GM18867 (cell line): ENCODE results near the gene NCEH1.
"Not testable (repeated sequence)": the region's sequence is repeated elsewhere in the genome, so short reads cannot be mapped to it uniquely, and the experiment has no call there.

Experiments
- ATAC-seq: cut with Tn5 transposase; IDR thresholded peaks from one replicate; pipeline ENCODE4 v1.9.1; 2021; ENCODE audit warnings: mild to moderate bottlenecking, moderate library complexity; ENCODE audit not compliant: unreplicated experiment

NCEH1 gene

DNA sequence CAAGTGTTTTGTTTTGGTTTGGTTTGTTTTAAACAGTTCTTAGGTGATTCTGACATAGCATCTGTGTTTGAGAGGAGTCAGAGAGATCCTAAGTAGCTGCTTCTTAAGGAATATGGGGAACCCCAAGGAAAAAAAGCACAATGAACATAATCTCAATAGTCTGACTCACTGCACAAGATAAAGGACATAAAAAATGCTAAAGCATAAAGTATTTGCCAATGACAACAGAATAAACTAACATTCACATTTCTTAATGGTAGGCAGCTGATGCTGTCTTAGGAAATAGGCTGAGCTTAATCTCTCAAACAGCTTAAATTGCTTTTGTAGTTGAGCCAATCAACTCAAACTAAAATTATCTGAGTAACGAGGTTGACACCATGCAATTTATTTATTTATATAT is 2.9 kb downstream of the NCEH1 start:
- ATAC-seq = no peak

DNA sequence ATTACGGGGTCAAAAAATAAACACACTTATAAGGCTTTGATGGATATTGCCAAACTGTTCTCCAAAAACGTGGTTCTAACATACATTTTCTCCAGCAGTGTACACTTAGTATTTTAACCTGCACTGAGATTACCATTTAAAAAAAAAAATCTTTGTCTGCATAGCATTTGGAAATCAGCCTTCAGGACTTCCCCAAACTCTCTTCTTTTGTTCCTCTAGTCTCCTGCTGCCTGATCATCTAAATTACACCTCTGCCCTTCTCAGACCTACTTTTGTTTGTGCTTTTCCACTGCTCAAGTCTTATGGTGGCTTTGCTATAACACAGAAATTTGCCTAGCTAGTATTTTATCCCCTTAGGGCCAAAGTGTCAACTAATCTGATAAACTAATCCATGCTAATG is 3.8 kb downstream of the NCEH1 start:
- no peak for ATAC-seq

DNA sequence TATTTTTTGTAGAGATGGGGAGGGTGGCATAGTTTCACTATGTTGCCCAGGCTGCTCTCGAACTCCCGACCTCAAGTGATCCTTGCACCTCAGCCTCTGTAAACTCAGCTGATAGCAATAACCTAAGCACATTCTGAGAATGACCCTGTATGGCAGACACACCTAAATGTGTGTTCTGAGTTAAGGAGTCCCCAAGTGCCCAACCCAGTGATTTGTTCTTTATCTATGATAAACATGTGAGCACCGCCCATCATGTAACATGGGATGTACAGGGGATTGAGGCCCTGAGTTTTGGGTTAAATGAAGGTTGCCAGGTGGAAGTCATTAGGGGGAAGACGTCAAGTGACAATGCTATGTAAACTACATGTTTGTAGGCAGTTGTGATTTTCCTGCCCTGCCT is 5.7 kb downstream of the NCEH1 start:
- ATAC-seq = no peak

DNA sequence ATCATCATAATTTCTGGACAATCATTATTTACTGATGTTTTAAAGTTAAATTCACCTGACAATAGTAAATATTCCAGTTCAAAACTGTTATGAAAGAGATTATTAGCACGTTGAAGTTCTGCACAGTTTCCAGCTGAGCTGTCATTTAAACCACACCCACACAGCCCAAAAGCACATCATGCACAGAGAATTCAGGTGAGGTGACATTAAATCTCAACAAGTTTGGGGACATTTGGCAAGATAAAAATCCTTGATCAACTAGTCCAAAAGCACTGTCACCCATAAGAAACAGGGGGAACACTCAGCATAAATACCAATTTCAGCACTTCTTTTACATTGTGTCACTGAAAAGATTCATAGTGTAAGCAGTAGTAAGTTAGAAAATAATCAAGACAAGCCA is 6.9 kb downstream of the NCEH1 start:
- ATAC-seq = no peak

DNA sequence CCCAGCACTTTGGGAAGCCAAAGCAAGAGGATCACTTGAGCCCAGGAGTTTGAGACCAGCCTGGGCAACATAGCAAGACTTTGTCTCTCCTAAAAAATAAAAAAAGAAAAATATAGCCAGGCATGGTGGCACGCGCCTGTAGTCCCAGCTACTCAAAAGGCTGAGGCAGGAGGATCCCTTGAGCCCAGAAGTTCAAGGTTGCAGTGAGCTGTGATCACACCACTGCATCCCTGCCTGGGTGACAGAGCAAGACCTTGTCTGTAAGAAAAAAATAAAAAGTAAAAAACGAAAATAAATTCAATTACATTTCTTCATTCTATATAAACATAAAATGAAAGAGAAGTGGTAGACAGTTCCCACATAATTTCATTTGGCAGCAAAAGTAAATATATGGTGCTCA is 8.1 kb downstream of the NCEH1 start:
- not testable (repeated sequence) for ATAC-seq

DNA sequence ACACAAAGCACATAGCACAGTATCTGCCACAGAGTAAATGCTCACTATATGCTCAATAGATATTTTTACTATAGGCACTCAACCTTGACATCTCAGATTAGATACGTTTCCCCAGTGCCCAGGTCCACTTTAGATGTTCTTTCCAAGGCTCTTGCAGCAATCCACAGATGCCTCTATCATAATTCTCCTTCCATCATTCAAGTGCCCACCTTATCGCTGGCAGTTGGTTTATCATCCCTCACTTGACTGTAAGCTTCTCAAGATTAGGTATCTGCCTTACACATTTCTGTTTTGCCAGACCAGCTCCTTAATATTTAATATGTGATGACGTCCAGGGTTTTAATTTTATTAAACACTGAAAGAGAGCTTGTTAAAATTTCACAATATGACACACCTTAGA is 8.6 kb downstream of the NCEH1 start:
- no peak for ATAC-seq

DNA sequence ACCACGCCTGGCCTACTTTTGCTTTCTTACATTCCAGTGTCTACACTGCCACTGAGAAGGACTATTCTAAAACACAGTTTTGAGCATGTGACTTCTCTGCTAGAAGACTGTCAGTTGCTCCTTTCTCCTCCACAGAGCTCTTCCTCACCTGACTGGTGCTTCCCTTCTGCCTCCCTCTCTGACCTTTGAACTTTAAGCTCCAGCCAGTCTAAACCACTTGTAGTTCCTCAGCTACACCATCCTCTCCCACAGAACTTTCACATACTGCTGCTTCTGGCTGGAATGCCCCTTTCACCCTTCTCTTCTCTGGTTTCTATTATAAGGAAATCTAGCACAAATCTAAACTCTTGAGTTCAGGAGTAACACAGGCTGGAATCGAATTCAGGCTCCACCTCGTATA is 9.1 kb downstream of the NCEH1 start:
- no peak for ATAC-seq

DNA sequence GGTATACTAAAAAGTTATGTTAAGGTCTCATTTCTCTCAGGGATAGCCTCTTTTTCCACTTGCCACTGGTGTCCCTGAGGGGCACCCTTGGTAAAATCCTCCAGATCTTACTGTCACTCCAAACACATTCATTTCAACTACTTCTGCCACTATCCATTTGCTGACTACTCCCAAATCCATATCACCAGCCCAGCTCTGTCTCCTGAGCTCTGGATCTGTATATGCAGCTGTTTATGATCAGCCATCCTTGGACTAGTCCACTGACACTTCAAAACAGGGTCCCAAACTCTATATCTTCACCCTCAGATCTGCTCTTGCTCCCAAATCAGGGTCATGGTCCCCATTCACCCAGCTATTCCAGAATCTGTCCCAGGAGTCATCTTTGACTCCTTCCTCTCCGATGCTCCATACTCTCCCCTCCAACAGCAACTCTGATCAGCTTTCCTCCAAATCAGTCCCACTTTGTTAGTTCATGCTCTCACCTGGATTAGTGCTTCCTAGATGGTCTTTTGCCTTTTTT is 9.9 kb downstream of the NCEH1 start:
- no peak for ATAC-seq

DNA sequence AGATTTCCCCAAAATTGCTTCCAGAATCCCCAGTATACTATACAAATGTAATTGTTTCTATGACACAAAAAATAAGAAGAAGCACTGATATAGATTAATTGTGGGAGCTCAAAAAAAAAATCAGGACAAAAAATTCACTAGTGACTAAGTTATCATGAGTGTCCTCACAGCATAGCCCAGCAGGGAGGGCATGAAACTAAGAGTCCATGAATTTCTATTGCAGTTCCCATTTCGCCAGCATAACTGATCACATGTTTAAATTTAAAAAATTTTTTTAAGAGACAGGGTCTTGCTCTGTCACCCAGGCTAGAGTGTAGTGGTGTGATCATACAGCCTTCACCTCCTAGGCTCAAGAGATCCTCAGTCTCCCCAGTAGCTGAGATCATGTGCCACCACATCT is 10.6 kb downstream of the NCEH1 start:
- ATAC-seq = no peak

DNA sequence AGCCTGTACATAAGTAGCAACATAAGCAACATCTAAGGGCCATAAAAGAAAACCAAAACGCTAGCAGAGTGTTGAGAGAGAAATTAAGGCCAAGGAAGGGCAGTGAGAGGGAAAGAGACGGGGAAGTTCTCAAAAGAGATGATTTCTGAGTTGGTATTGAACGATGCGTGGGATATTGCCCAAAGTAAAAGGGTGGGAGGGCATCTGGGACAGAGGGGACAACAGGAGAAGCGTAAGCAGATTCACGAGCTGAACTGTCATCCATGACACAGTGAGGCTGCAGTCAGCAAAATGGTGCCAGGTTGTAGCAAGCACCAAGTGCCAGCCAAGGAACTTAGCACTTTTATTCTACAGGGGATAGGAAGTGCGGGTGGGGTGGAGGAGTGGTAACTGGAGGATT is 11.8 kb downstream of the NCEH1 start:
- ATAC-seq = no peak

DNA sequence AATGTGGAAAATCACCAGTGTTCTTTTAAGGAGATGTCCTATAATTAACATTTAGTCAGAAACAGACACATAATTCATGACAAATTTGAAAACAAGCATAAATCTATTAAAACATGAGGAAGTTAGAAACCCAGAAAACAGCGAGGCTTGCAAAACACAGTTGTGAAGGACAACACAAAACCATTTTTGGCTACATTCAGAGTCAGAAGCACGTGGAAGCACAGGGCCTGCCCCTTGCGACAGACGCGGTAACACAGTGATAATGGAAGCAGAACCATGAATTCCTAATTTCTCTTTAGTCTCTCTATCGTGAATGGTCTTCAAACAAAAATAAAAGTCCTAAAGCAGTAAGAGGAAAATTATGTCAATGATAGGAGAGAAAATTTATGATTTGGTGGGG is 12.2 kb downstream of the NCEH1 start:
- ATAC-seq = no peak

DNA sequence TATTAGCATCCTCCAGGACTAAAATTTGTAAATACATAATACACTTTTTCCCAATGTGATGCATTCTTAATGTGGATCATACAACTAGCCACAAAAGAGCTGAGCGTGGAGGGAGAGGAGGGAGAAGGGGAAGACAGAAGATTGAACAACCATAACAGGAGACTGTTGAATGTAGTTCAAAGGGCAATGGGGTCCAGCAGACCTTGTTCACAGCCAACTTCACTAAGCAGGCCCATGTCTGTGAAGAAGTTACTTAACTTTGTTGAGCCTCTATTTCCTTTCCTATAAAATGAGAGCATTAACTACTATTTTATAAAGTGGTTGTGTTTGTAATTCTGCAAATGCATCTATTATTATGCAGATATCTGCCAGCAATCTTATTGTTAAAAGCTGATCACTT is 13.3 kb downstream of the NCEH1 start:
- no peak for ATAC-seq

DNA sequence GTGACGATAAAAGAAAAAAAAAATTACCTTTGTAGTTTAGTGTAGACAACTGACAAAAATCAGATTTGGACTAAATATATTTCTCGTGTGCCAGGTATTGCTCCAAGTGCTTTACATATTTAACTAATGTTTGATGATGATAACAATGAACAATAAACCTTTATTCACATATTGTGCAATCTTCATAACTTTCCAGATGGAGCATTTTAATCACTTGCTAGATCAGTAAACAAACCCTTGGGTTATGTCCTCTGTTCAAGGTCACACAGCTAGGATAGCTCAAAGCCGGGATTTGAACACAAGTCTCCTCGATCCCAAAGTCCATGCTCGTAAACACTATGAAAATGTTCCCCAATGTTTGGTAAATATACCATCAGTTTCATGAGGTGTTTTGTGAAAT is 14.5 kb downstream of the NCEH1 start:
- no peak for ATAC-seq

DNA sequence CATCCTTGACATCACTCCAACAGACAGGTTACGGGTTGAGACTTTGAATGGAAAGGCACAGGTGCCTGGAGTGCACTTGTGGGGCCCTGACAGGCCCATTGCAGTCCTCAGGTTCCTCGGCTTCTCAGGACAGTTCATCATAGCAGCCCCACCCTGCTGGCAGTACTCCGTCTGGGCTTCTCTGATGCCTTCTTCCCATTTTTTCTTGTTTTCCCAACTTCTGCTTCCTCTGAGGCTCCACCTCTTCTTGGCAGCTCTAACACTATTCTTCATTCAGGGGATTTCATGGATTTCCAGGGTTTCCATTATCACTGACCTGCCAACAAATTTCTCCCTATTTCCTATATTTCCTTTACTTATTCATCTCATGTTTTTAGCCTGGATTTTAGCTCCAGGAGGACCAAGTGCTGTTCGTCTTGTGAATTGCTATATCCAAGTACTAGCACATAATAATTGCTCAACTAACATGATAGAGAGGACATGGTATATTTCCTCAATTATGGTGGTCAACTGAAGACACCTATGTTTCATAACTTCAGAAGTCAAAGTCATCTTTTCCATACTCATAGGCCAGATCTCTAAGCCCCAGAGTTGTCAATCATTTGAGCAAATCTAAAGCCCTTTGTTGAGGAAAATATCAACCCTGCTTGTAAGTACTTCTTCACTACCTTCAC is 16.2 kb downstream of the NCEH1 start:
- ATAC-seq = no peak

DNA sequence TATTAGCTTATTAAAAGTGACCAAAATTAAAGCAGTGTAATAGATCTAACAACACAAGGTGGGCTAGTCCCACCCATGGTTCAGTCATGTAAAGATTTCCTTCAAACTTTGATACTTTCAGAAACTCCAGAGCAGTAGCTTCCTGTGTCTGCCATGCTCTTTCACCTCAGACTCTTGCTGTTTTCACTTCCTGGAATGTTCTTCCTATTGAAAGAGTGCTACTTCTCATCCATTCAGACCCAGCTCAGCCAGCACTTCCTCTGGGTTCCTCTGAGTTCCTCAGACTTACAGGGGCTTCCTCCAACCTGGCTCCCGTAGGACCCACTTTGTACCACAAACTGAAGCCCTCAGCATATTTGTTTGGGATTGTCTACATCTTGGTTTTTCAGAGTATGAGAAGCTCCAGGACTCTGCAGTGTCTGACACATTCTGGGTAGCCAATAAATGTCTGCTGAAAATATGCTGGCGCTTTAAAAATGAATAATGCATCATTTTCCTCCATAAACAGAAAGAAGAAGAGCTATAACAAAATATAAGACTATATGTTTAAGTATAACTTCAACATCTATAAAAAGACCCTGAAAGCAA is 18.0 kb downstream of the NCEH1 start:
- peak; percentile 78 for ATAC-seq

DNA sequence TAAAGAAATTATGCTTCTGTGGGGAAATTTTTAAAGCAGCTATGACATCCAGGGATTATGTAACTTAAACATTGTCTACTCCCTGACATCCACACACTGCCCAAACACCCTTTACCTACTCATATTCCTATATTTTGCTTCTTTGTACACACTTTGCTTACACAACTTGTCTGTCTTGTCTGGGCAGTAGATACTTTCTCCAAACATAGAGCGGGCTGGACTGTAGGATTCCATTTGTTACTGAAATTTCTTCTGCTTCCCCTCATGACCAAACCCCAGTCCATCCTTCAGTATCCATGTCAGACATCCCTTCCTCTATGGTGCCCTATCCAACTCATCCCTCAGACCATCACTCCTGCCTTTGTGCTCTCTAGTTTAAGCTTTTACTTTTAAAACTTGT is 19.9 kb downstream of the NCEH1 start:
- no peak for ATAC-seq

DNA sequence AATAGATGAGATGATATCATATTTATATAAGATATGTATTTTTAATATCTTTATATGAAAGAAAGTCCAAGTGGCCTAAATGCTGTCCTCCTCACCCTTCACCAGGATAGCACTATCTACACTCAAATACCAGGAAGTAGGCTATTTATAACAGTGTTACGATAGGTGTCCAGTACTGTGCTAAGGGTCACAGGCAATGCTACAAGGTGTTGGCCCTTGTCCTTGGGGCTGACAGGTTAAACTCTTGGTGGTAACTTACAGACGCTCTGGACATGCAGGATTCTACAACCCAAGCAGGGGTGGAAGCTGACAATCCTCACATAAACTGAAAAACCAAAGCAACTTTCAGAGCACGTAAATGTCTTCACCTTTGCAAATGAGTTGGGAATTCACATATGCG is 22.3 kb downstream of the NCEH1 start:
- no peak for ATAC-seq

DNA sequence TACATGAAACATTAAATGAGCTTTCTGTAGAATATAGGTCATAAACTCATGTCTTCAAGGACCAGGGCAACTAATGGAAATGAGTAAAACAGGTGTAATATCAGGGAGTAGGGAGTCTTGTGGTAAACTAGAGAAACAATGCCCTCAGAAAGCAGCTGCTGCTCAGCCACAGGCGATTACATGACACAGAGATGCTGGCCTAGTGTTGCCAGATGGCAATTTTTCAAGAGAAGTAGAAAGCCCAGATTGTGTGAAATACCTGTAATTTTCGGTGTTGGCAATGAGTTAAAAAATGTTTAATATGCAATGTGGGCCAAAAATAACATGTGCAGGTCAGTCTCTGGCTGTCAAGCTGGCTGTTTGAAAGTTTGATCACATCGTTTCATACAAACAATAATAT is 23.4 kb downstream of the NCEH1 start:
- ATAC-seq = no peak

DNA sequence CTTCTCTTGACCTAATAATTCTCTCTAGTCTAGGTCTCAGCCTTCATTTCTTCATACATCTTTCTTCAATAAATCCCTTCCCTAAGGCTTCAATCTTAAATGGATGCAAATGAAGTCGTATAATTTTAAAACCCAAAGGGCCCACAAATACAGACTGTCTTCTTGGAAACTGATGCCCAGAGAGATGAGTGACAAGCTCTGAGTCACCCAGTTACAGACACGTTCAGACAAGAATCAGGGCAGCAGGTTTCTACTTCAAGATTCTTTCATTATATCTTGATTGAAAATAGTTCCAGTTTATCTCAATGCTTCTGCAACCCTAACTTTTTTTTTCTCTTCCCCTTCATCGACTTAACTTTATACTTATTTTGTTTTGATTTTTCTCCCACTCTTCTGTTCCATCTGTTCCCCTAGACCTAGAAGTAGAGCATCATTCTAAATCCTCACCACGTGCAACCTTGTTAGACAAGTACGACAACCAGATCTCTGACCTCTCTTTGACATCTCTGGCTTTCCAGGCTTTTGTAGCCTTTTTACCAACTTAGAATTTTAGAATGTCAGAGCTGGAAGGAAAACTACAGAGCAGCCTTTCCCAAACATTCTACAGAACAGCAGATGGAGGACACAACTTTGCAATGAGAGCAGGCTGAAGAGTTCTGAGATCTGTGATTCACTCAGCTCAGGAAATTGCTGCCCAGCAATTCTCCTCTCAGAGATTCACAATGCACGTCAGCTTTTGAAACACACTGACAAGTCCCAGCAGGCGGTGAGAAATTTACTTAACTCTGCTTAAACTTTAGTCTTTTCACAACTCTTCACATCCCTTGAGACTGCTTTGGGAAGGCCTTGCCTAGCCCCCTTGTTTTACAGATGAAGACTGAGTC is 25.3 kb downstream of the NCEH1 start:
- no peak for ATAC-seq

DNA sequence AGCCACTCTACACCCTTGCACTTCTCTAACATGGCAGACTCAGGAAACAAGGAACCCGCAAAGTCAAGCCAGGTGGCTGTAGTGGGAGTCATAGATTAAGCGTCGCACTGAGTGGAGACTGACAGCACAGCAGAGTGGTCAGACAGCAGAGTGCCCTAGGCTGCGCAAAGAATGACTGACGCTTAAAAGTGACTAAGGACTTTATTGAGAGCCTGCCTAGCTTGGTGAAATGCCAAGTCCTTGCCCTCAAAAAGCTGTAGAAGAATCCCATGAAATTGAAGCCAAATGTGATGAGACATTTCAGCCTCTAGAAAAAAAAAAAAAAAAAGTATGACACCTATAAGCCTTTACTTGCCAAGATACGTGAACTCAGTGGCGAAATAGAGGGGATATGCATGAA is 30.2 kb downstream of the NCEH1 start:
- ATAC-seq = no peak

DNA sequence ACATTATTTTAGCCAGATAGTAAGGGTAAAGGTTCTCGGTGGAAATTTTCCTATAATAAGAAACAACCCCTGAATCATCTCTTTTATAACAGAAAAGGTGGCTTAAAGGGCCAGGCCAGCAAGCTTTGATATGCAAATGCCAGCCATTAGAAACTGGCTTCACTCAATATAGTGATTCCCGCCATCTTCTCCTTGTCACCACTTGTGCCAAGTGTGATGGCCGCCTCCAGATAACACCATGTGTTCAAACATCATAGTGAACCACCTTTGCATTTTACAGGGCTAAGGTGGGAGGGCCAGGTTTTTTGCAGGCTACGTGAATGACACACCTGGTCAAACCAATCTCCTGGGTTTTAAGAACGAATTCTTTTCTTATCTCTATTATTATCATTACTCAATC is 31.3 kb downstream of the NCEH1 start:
- no peak for ATAC-seq

DNA sequence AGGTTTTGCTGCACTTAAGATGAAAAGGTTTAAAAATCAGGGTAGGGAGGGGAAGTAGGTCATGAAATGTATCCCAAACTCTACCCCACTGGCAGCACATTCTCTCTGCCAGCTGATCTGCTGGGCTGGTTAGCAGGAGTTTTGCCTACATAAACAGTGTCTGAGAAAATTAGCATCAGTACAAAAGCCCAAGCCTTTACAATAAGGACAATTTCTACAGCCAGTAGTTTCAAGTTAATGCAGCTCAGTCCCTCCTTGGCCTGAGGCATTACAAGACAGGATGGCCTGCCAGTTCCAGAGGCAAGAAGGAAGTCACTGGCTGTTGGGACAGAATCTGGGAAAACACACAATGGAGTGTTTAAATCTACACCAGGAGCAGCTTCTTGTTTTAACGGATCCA is 32.8 kb downstream of the NCEH1 start:
- ATAC-seq = no peak
